ENCODE data around the gene CHID1. TPM values are rescaled to one million over a fixed set of nuclear protein-coding genes. Genes with fewer than 3 reads are reported as not detected.

Gene CHID1
- total and polyA plus RNA-seq, 8 donors: 35.4 to 121 (median 52.1) TPM

- DNase-seq: peak; percentile 95 to 97
- peak overlapping the region; percentile 94 to 98 (median 96) for H3K27ac ChIP-seq
- H3K4me3 ChIP-seq: peak overlapping the region; percentile 72 to 97 (median 94)
- H3K36me3 ChIP-seq: peaks cover 29 to 46% (median 41%) of the 10 kb centered on the region in 4 donors
- intact Hi-C loops (cut with DNase I; ENCODE audit: low total_unique reads): no loop called here
- TF ChIP-seq CTCF (IDR thresholded peaks at IDR 0.05): no peak
- TF ChIP-seq POLR2A (IDR thresholded peaks at IDR 0.05): no peak
- peak in 2 of 3 donors; percentile 54 to 63 for TF ChIP-seq POLR2AphosphoS5 (IDR thresholded peaks at IDR 0.05)
- no peak for TF ChIP-seq EP300 (IDR thresholded peaks at IDR 0.05)
- peaks cover 0 to 13% (median 0%) of the 10 kb centered on the region in 3 donors for H3K27me3 ChIP-seq
- WGBS, 5 donors: 1 to 3% (median 2%) methylated on average over 31 to 47 of the region's 47 CpGs
- H3K4me1 ChIP-seq: peaks cover 48 to 61% (median 57%) of the 10 kb centered on the region in 4 donors
- no peaks in the 10 kb centered on the region for H3K9me3 ChIP-seq
These were observed 90.5 kb downstream of the CHID1 start for GRCh38 chr11:819943-820649.

- H3K4me3 ChIP-seq: peak overlapping the region; percentile 72 to 97 (median 94)
- WGBS, 5 donors: 1 to 5% (median 1%) methylated on average over 15 to 96 of the region's 96 CpGs
- TF ChIP-seq POLR2AphosphoS5 (IDR thresholded peaks at IDR 0.05) (peak; percentile 29 to 93 (median 93)), POLR2A (IDR thresholded peaks at IDR 0.05) (peak in 1 of 4 donors; percentile 16), CTCF (IDR thresholded peaks at IDR 0.05) (peak in 5 of 7 experiments; percentile 9 to 42 (median 15)), EP300 (IDR thresholded peaks at IDR 0.05) (no peak)
- peaks cover 21 to 44% (median 40%) of the 10 kb centered on the region in 4 donors for H3K36me3 ChIP-seq
- DNase-seq: peak; percentile 96 to 97
- H3K4me1 ChIP-seq: peaks cover 40 to 54% (median 50%) of the 10 kb centered on the region in 4 donors
- peak overlapping the region; percentile 94 to 98 (median 96) for H3K27ac ChIP-seq
- H3K9me3 ChIP-seq: no peaks in the 10 kb centered on the region
- H3K27me3 ChIP-seq: peaks cover 0 to 7% (median 0%) of the 10 kb centered on the region in 3 donors
- intact Hi-C loops (cut with DNase I; ENCODE audit: low total_unique reads): no loop called here
These were observed 91.3 kb downstream of the CHID1 start for GRCh38 chr11:819129-819931.

- Histone ChIP-seq H3K4me3 (peak within 1 kb of the TSS; percentile 72 to 97 (median 94)), H3K27ac (peak within 1 kb of the TSS; percentile 94 to 98 (median 96)), H3K36me3 (peaks cover 15 to 44% (median 39%) of the 10 kb centered on the region in 4 donors), H3K9me3 (no peaks in the 10 kb centered on the region), H3K4me1 (peaks cover 33 to 46% (median 43%) of the 10 kb centered on the region in 4 donors), H3K27me3 (no peaks in the 10 kb centered on the region)
- 15 to 24% (median 19%) methylated on average over 12 to 20 of the region's 20 CpGs for WGBS, 5 donors
- intact Hi-C loops (cut with DNase I; ENCODE audit: low total_unique reads): no loop called here
- TF ChIP-seq POLR2A (IDR thresholded peaks at IDR 0.05) (no peak), POLR2AphosphoS5 (IDR thresholded peaks at IDR 0.05) (peak in 2 of 3 donors; percentile 78 to 85)
- peak; percentile 64 to 92 for DNase-seq
These were observed 92.0 kb downstream of the CHID1 start, which contains the start of gene PNPLA2 for GRCh38 chr11:818396-819128. PNPLA2 (plus strand) TSS chr11:818914; CDS start chr11:819719, 805 bp downstream.

Small RNAs within 50 kb of the gene (small RNA-seq; reads per million reads assigned to genes)
- gene RNU6-1025P: 0 reads per million in 4 donors

Other genes starting within 250 kb of the CHID1 start
- gene DEAF1, start 215.6 kb downstream of the CHID1 start, total RNA-seq: 100 to 1,000 TPM in 1 of 5 donors, 10 to 100 TPM in 4; 12.3 to 111 (median 29.4) TPM
- 10 to 100 TPM; 41.4 to 51.8 (median 45.1) TPM for gene DEAF1, start 215.6 kb downstream of the CHID1 start, polyA plus RNA-seq
- 10 to 100 TPM in 4 of 5 donors, 1 to 10 TPM in 1; 4.9 to 46.5 (median 21.5) TPM for gene TMEM80, start 215.0 kb downstream of the CHID1 start, total RNA-seq
- gene TMEM80, start 215.0 kb downstream of the CHID1 start, polyA plus RNA-seq: 10 to 100 TPM in 2 of 3 donors, 1 to 10 TPM in 1; 9.0 to 30.8 (median 18.1) TPM
- gene EPS8L2, start 204.6 kb downstream of the CHID1 start, total RNA-seq: 100 to 1,000 TPM in 4 of 5 donors, 10 to 100 TPM in 1; 45.0 to 617 (median 306) TPM
- gene EPS8L2, start 204.6 kb downstream of the CHID1 start, polyA plus RNA-seq: 100 to 1,000 TPM in 1 of 3 donors, 10 to 100 TPM in 2; 91.5 to 190 (median 96.2) TPM
- 100 to 1,000 TPM in 4 of 5 donors, 10 to 100 TPM in 1; 85.9 to 258 (median 175) TPM for gene TALDO1, start 163.3 kb downstream of the CHID1 start, total RNA-seq
- gene TALDO1, start 163.3 kb downstream of the CHID1 start, polyA plus RNA-seq: 100 to 1,000 TPM; 139 to 214 (median 208) TPM
- gene GATD1, start 133.3 kb downstream of the CHID1 start, total RNA-seq: 10 to 100 TPM in 4 of 5 donors, 1 to 10 TPM in 1; 9.9 to 68.1 (median 13.4) TPM
- gene GATD1, start 133.3 kb downstream of the CHID1 start, polyA plus RNA-seq: 10 to 100 TPM; 21.0 to 63.2 (median 24.7) TPM
- gene CEND1, start 120.7 kb downstream of the CHID1 start, total RNA-seq: not detected
- under 1 TPM in 1 of 3 donors, not detected in 2; 0.23 TPM for gene CEND1, start 120.7 kb downstream of the CHID1 start, polyA plus RNA-seq
- 1 to 10 TPM in 4 of 5 donors, not detected in 1; 5.5 to 9.8 (median 7.4) TPM for gene SLC25A22, start 112.5 kb downstream of the CHID1 start, total RNA-seq
- gene SLC25A22, start 112.5 kb downstream of the CHID1 start, polyA plus RNA-seq: 10 to 100 TPM; 10.1 to 11.9 (median 11.8) TPM
- gene PIDD1, start 105.6 kb downstream of the CHID1 start, total RNA-seq: 100 to 1,000 TPM in 1 of 5 donors, 10 to 100 TPM in 3, 1 to 10 TPM in 1; 5.9 to 503 (median 57.1) TPM
- 10 to 100 TPM; 20.5 to 25.6 (median 25.5) TPM for gene PIDD1, start 105.6 kb downstream of the CHID1 start, polyA plus RNA-seq
- 1,000 to 10,000 TPM in 1 of 5 donors, 100 to 1,000 TPM in 4; 360 to 5,956 (median 454) TPM for gene RPLP2, start 100.8 kb downstream of the CHID1 start, total RNA-seq
- 1,000 to 10,000 TPM; 1,397 to 2,170 (median 1,669) TPM for gene RPLP2, start 100.8 kb downstream of the CHID1 start, polyA plus RNA-seq
- gene PNPLA2, start 91.9 kb downstream of the CHID1 start, total RNA-seq: 100 to 1,000 TPM in 3 of 5 donors, 10 to 100 TPM in 2; 33.4 to 385 (median 139) TPM
- gene PNPLA2, start 91.9 kb downstream of the CHID1 start, polyA plus RNA-seq: 10 to 100 TPM; 41.7 to 85.1 (median 77.8) TPM
- gene CRACR2B, start 82.9 kb downstream of the CHID1 start, total RNA-seq: 100 to 1,000 TPM in 4 of 5 donors, 10 to 100 TPM in 1; 12.7 to 556 (median 165) TPM
- 100 to 1,000 TPM; 105 to 133 (median 119) TPM for gene CRACR2B, start 82.9 kb downstream of the CHID1 start, polyA plus RNA-seq
- gene CD151, start 77.9 kb downstream of the CHID1 start, total RNA-seq: 100 to 1,000 TPM; 103 to 293 (median 157) TPM
- 100 to 1,000 TPM in 2 of 3 donors, 10 to 100 TPM in 1; 66.7 to 262 (median 206) TPM for gene CD151, start 77.9 kb downstream of the CHID1 start, polyA plus RNA-seq
- 100 to 1,000 TPM in 1 of 5 donors, 10 to 100 TPM in 4; 13.8 to 407 (median 63.4) TPM for gene POLR2L, start 68.3 kb downstream of the CHID1 start, total RNA-seq
- gene POLR2L, start 68.3 kb downstream of the CHID1 start, polyA plus RNA-seq: 100 to 1,000 TPM; 130 to 160 (median 152) TPM
- gene TSPAN4, start 68.0 kb downstream of the CHID1 start, total RNA-seq: 100 to 1,000 TPM in 1 of 5 donors, 10 to 100 TPM in 4; 20.5 to 116 (median 29.7) TPM
- gene TSPAN4, start 68.0 kb downstream of the CHID1 start, polyA plus RNA-seq: 10 to 100 TPM; 10.5 to 29.8 (median 26.4) TPM
- gene AP2A2, start 15.1 kb upstream of the CHID1 start, total RNA-seq: 100 to 1,000 TPM in 2 of 5 donors, 10 to 100 TPM in 3; 30.3 to 350 (median 64.5) TPM
- gene AP2A2, start 15.1 kb upstream of the CHID1 start, polyA plus RNA-seq: 10 to 100 TPM; 15.0 to 19.1 (median 18.1) TPM
- gene MUC6, start 125.9 kb upstream of the CHID1 start, total RNA-seq: 100 to 1,000 TPM in 2 of 5 donors, 10 to 100 TPM in 2, under 1 TPM in 1; 0.29 to 215 (median 84.4) TPM
- gene MUC6, start 125.9 kb upstream of the CHID1 start, polyA plus RNA-seq: 100 to 1,000 TPM in 2 of 3 donors, 10 to 100 TPM in 1; 80.3 to 170 (median 150) TPM
- 1,000 to 10,000 TPM in 1 of 5 donors, 1 to 10 TPM in 1, under 1 TPM in 3; under 0.01 to 1,040 (median 0.45) TPM for gene MUC2, start 164.1 kb upstream of the CHID1 start, total RNA-seq
- not detected for gene MUC2, start 164.1 kb upstream of the CHID1 start, polyA plus RNA-seq
- 1,000 to 10,000 TPM in 1 of 5 donors, 100 to 1,000 TPM in 3, 1 to 10 TPM in 1; 2.0 to 1,253 (median 605) TPM for gene MUC5AC, start 247.1 kb upstream of the CHID1 start, total RNA-seq
- 10 to 100 TPM in 2 of 3 donors, 1 to 10 TPM in 1; 5.5 to 77.0 (median 24.0) TPM for gene MUC5AC, start 247.1 kb upstream of the CHID1 start, polyA plus RNA-seq

Data from stomach (tissue), 9 donors.